Omental fat pad (tissue), 4 donors: Measurements from ENCODE around the gene TMEM171. TPM values are rescaled to one million over a fixed set of nuclear protein-coding genes. Genes with fewer than 3 reads are reported as not detected.

Experiments used
- ATAC-seq: fragments of 150-250 bp; one replicate; pipeline ENCODE4 v1.9.1; 2016; ENCODE audit warnings: mild to moderate bottlenecking, moderate library complexity; ENCODE audit not compliant: low FRiP score
- DNase-seq: peaks from one replicate; pipeline ENCODE4 v3.0.0-alpha.2; 2019; ENCODE audit warnings: low spot score
- total RNA-seq, 4 donors: library from RNA; depleted of rRNA; stranded (reverse); fragments of >200 nt; gene quantifications; one replicate each; pipeline ENCODE4 v1.1.0, GENCODE V29; 2016
- TF ChIP-seq, protein P1 (sequence below), 3 donors: fragments of 450-650 bp; IDR thresholded peaks; one replicate each; pipeline ENCODE4 v1.5.1; 2016 to 2017; ENCODE audit warnings: antibody characterized with exemption in 3 of 3, mild to moderate bottlenecking in 3 of 3, moderate library complexity in 2 of 3

Gene TMEM171
- total RNA-seq, 4 donors from 2014 or later, result not detected

DNA sequence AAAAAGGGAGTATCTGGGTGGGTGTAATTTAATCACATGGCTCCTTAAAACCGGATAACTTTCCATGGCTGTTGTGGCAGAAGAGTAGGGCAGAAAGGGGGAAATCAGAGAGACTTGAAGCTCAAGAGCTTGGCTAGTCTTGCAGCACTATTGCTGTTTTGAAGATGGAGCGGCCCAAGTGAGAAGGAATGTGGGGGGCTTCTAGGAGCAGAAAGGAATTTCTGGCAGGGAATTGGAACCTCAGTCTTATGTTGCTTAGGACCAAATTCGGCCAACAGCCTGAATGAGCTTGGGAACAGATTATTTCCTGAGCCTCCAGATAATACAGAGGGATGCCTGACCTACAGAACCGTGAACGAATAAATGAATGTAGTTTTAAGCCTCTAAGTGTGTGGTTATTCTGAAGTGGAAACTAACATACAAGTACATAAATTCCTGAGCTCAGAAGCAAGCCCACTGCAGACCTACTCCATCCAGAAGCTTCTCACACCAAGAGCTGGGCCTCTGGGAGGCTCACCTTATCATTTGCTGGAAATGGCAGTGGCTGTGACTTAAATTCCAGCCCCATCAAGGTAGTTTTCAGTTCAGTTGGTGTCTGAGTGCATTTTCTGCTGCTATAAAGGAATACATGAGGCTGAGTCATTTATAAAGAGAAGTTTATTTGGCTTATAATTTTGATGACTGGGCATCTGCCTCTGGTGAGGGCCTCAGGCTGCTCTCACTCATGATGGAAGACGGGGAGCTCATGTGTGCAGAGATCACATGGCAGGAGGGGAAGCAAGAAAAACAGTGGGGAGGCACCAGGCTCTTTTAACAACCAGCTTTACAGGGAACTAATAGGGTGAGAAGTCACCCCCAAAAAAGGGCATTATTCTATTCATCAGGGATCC is 37.3 kb downstream of the TMEM171 start:
- ATAC-seq (no peak), DNase-seq (no peak)
- TF ChIP-seq, protein P1, sequence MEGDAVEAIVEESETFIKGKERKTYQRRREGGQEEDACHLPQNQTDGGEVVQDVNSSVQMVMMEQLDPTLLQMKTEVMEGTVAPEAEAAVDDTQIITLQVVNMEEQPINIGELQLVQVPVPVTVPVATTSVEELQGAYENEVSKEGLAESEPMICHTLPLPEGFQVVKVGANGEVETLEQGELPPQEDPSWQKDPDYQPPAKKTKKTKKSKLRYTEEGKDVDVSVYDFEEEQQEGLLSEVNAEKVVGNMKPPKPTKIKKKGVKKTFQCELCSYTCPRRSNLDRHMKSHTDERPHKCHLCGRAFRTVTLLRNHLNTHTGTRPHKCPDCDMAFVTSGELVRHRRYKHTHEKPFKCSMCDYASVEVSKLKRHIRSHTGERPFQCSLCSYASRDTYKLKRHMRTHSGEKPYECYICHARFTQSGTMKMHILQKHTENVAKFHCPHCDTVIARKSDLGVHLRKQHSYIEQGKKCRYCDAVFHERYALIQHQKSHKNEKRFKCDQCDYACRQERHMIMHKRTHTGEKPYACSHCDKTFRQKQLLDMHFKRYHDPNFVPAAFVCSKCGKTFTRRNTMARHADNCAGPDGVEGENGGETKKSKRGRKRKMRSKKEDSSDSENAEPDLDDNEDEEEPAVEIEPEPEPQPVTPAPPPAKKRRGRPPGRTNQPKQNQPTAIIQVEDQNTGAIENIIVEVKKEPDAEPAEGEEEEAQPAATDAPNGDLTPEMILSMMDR (IDR thresholded peaks at IDR 0.05), result no peak

DNA sequence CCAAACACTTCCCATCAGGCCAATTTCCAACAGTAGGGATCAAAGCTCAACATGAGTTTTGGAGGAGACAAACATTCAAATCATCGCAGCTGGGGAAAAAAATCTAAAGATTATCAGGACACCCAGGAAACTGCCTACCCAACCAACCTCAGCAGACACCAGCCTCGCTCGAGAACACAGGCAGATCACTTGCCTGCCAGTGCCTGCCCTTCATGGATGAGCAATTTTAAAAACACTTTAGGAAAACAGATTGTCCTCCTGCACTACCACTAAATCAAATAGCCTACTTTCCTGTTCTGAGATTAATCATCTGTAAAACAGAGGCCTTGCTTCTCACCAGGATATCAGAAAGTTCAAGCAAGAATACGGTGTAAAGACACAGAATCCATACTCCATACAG is 37.9 kb downstream of the TMEM171 start:
- no peak for ATAC-seq
- TF ChIP-seq, protein P1 (IDR thresholded peaks at IDR 0.05), result no peak
- DNase-seq, result no peak

DNA sequence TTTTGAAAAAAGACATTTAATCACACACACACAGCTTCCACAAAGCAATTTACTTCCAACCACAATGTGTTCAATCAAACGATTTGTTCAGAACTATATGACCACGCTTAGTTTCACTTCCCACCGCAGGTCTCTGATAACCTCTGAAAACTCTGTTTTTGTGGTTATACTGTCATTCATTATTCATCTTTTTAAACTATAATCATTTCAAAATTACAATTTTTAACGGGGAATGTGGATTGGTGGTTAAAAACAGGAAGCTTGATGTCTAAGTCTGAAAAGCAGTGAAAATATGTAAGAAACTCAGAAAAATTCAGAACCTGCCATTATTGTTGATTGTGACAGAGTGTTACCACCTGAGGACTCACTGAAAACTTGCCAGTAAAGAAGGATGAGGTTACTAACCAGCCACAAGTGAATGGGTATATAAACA is 39.9 kb downstream of the TMEM171 start:
- TF ChIP-seq, protein P1 (IDR thresholded peaks at IDR 0.05), result no peak
- ATAC-seq (no peak), DNase-seq (no peak)

DNA sequence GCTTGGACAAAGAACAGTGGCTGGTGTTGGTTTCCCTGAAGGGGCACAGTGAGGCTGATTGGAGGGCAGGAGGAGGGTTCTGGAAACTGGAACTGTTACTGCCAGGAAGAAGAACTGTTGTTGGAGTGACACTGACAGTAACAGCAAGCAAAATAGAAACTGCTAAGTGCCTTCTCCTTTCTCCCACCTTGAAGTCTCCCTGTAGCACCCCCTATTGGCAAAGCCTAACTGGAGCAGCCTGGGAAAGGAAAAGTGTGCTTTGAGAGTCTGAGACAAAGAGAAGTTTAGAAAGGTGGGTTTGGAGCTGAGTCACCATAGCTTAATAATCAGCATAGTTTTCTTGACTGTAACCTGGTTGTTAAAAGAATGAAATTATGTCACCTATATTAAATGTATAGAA is 50.1 kb downstream of the TMEM171 start:
- no peak for ATAC-seq
- TF ChIP-seq, protein P1 (IDR thresholded peaks at IDR 0.05), result no peak
- DNase-seq, result no peak

DNA sequence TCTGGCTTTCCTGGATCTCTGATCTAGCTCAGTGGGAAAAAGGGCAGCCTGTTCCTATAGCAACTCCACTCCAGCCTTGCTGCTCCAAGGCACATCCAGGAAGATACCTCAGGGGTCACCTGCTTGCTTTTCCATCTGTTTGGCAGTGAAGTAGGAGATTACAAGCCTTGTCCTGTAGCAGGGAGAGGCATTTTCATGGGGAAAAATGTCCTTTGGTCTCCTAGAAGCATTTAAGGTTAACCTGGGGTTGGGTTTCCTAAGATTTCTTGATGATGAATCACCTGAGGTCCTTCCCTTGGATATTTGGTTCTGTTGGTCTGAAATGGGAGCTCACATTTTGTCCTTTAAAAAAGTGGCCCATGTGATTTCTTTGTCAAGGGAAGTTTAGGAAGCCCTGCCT is 51.1 kb downstream of the TMEM171 start:
- TF ChIP-seq, protein P1 (IDR thresholded peaks at IDR 0.05), result no peak
- ATAC-seq, result no peak
- no peak for DNase-seq

DNA sequence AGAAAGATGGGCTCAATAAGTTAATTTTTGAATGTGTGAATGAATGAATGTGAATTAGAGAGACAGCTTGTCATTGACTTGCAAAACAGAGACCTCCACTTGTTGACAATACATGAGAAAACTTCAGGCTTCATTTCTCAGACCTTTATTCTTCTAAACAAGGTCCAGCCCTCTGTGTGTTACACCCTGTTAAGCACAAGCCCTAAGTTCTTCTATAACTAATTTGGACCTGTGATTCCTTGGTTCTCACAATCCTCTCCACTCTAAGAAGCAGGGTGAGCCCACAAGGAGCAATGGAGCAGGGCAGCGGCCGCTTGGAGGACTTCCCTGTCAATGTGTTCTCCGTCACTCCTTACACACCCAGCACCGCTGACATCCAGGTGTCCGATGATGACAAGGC is 52.6 kb downstream of the TMEM171 start, which contains the start of gene TMEM174:
TSS of gene TMEM174 (plus strand) at position 243 of the 400 bp plus-strand sequence. CDS start at position 294, 51 bp downstream.
- TF ChIP-seq, protein P1 (IDR thresholded peaks at IDR 0.05), result no peak
- no peak for ATAC-seq

More for the DNA sequence above, 52.6 kb downstream of the TMEM171 start, which contains the start of gene TMEM174:
- DNase-seq, result no peak
